ENCODE data around the gene ABHD16A.

The ABHD16A gene

GRCh38 chr6:31702819-31703716 lies at the start of gene ABHD16A:
TSS of gene ABHD16A (minus strand) at chr6:31703324. CDS start at chr6:31703281, 43 bp downstream.
- H3K27ac ChIP-seq = peak within 1 kb of the TSS; percentile 96 to 99
- DNase-seq (ENCODE audit: low spot score) = peak; percentile 99
- no peak for TF ChIP-seq CTCF (IDR thresholded peaks at IDR 0.05)
- H3K4me3 ChIP-seq = peak within 1 kb of the TSS; percentile 95

- TF ChIP-seq CTCF (IDR thresholded peaks at IDR 0.05) = no peak
- Histone ChIP-seq H3K27ac (no peak overlapping the region), H3K4me3 (no peak overlapping the region)
- DNase-seq (ENCODE audit: low spot score) = no peak
These were observed 49.7 kb upstream of the ABHD16A start for GRCh38 chr6:31752739-31753319.

- no peak for DNase-seq (ENCODE audit: low spot score)
- H3K4me3 ChIP-seq = no peak overlapping the region
- no peak overlapping the region for H3K27ac ChIP-seq
- TF ChIP-seq CTCF (IDR thresholded peaks at IDR 0.05) = no peak
These were observed 47.4 kb upstream of the ABHD16A start for GRCh38 chr6:31750411-31751022.

- DNase-seq (ENCODE audit: low spot score) = no peak
- no peak overlapping the region for H3K4me3 ChIP-seq
- H3K27ac ChIP-seq = no peak overlapping the region
- no peak for TF ChIP-seq CTCF (IDR thresholded peaks at IDR 0.05)
These were observed 46.3 kb upstream of the ABHD16A start for GRCh38 chr6:31749301-31750036.

- no peak for DNase-seq (ENCODE audit: low spot score)
- Histone ChIP-seq H3K27ac (no peak overlapping the region), H3K4me3 (no peak overlapping the region)
- no peak for TF ChIP-seq CTCF (IDR thresholded peaks at IDR 0.05)
These were observed 41.3 kb upstream of the ABHD16A start for GRCh38 chr6:31744422-31744821.

- no peak for TF ChIP-seq CTCF (IDR thresholded peaks at IDR 0.05)
- Histone ChIP-seq H3K27ac (no peak overlapping the region), H3K4me3 (no peak overlapping the region)
- no peak for DNase-seq (ENCODE audit: low spot score)
These were observed 39.8 kb upstream of the ABHD16A start for GRCh38 chr6:31742894-31743293.

Data from coronary artery (tissue), 2 donors.